ENCODE results near the gene IFT57. TPM values are rescaled to one million over a fixed set of nuclear protein-coding genes. Genes with fewer than 3 reads are reported as not detected.
A peak's percentile ranks its signal among the peaks of the same experiment; 100 is the strongest.
"Not testable (repeated sequence)": the region's sequence is repeated elsewhere in the genome, so short reads cannot be mapped to it uniquely, and the experiment has no call there.

Gene IFT57, protein sequence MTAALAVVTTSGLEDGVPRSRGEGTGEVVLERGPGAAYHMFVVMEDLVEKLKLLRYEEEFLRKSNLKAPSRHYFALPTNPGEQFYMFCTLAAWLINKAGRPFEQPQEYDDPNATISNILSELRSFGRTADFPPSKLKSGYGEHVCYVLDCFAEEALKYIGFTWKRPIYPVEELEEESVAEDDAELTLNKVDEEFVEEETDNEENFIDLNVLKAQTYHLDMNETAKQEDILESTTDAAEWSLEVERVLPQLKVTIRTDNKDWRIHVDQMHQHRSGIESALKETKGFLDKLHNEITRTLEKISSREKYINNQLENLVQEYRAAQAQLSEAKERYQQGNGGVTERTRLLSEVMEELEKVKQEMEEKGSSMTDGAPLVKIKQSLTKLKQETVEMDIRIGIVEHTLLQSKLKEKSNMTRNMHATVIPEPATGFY
- polyA plus RNA-seq, result 10 to 100 TPM; 18.1 to 38.6 (median 22.1) TPM

DNA sequence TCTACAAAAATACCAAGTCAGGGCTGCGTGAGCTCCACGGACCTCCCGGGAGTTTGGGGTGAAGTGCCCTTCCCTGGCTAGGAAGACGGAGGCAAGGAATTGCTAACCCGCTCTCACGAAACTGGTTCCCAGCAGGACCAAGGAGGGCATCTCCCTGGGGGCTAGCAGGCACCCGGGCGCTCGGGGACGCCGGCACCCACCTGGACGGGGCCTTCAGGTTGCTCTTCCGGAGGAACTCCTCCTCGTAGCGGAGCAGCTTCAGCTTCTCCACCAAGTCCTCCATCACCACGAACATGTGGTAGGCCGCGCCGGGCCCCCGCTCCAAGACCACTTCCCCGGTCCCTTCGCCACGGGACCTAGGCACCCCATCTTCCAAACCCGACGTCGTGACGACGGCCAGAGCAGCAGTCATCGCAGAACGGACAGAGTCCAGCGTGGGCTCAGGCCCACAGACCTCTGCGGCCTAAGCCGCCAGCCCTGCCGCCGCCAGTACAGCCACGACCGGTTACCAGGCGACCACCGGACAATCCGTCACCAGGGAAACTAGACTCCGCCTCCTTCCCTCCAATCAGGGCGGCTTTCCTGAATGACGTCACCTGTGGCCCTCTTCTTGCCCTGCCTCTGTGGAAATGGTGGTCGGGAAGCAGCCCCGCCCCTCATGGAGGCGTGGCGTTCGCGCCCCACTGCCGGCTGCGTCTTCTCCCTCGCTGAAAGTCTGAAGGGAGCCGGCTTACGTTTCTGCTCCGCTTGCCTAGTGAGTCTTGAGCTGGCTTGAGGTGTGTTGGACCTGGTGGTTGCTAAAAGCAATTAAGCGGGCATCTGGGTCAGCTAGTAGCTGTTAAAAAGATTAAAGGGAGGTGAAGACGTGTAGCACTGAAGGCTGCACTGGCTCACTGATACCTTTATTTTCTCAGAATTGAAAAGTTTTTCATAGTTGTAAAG is at the start of gene IFT57:
Gene IFT57, minus strand, starts transcription at position 514 of the 942 bp plus-strand sequence. Its CDS starts 102 bp downstream, at position 412.
- 0 to 1% (median 0%) methylated on average over 57 of the region's 57 CpGs for WGBS, 3 donors
- H3K27ac ChIP-seq (ENCODE audit: low read depth, low read length), result peak within 1 kb of the TSS; percentile 34

- 44 to 83% (median 59%) methylated on average over 2 of the region's 2 CpGs for WGBS, 3 donors
- no peak overlapping the region for H3K27ac ChIP-seq (ENCODE audit: low read depth, low read length)
Observed at GRCh38 chr3:108271626-108272025, 49.4 kb upstream of the IFT57 start.

GRCh38 chr3:108268235-108268634 is 46.0 kb upstream of the IFT57 start:
- not testable (repeated sequence) for H3K27ac ChIP-seq (ENCODE audit: low read depth, low read length)
- WGBS, 3 donors, result 95 to 97% (median 96%) methylated on average over 3 of the region's 3 CpGs

DNA sequence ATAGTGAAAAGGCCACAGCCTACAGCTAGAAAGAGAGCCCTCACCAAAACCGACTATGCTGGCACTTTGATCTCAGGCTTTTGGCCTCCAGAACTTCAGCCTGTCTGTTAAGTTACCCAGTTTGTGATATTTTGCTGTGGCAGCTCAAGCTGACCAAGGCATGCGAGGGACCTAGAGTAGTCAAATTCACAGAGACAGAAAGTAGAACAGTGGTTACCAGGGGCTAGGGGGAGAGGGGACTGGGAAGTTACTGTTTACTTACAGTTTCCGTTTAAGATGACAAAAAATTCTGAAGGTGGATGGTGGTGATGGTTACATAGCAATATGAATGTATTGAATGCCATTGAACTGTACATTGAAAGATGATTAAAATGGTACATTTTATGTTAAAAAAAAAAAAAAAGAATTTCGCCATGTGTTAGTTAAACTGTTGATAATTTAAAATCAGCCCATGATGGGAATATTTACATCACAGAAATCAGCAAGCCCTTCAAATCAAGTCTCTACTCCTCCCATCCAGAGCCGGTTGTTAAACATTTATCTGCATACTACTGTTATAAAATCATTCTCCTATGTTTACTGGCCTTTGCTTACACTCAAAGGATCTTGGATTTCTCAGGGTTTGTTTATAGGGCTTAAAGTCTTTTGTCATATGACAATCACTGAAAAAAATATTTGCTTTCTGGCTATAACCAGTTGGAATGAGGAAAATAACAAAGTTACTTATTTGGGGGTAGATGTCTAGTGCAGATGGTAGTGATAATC is 42.5 kb upstream of the IFT57 start:
- H3K27ac ChIP-seq (ENCODE audit: low read depth, low read length), result not testable (repeated sequence)
- WGBS, 3 donors, result 77 to 86% (median 86%) methylated on average over 5 of the region's 5 CpGs

DNA sequence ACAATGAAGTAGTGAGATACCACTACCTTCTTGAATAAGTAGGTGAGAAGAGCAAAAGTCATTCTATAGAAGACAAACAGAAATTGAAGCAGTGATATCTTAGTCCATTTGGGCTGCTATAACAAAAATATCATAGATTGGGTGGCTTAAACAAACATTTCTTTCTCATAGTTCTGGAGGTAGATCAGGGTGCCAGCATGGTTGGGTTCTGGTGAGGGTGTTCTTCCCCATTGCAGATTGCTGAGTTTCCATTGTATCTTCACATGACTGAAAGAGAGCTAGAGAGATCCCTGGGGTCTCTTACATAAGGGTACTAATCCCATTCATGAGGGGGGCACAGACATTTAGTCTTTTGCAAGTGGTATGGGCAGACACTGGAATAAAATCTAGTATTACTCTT is 32.9 kb upstream of the IFT57 start:
- no peak overlapping the region for H3K27ac ChIP-seq (ENCODE audit: low read depth, low read length)

- WGBS, 3 donors, result 86 to 100% (median 94%) methylated on average over 1 of the region's 1 CpG
- H3K27ac ChIP-seq (ENCODE audit: low read depth, low read length), result no peak overlapping the region
Observed at GRCh38 chr3:108251844-108252243, 29.6 kb upstream of the IFT57 start.

- no peak overlapping the region for H3K27ac ChIP-seq (ENCODE audit: low read depth, low read length)
- WGBS, 3 donors, result 40 to 88% (median 88%) methylated on average over 4 of the region's 4 CpGs
Observed at GRCh38 chr3:108251265-108251664, 29.0 kb upstream of the IFT57 start.

- 82 to 89% (median 89%) methylated on average over 2 of the region's 2 CpGs for WGBS, 3 donors
- H3K27ac ChIP-seq (ENCODE audit: low read depth, low read length), result no peak overlapping the region
Observed at GRCh38 chr3:108250626-108251025, 28.4 kb upstream of the IFT57 start.

GRCh38 chr3:108243243-108243642 is 21.0 kb upstream of the IFT57 start:
- no peak overlapping the region for H3K27ac ChIP-seq (ENCODE audit: low read depth, low read length)
- 90 to 94% (median 91%) methylated on average over 2 of the region's 2 CpGs for WGBS, 3 donors

DNA sequence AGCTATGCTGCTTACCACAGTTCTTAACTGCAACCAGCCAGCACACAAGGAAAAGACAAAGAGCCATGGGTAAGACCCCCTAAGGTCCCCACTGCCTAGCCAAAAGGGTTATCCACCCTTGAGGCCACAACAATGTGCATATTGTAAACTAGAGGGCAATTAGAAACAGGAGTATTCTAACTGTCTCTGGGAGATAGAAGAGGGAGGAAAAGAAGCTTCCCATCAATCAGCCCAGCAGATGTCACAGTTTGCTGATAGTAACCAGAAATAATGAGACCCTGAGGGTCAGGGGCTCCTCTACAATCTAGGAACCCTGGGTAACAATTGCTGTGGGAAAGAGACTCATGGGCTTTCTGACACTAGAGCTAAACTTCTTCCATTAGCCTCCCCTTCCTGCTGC is 20.6 kb upstream of the IFT57 start:
- H3K27ac ChIP-seq (ENCODE audit: low read depth, low read length), result no peak overlapping the region

GRCh38 chr3:108241721-108242120 is 19.5 kb upstream of the IFT57 start:
- H3K27ac ChIP-seq (ENCODE audit: low read depth, low read length), result no peak overlapping the region
- 78 to 90% (median 86%) methylated on average over 6 of the region's 6 CpGs for WGBS, 3 donors

DNA sequence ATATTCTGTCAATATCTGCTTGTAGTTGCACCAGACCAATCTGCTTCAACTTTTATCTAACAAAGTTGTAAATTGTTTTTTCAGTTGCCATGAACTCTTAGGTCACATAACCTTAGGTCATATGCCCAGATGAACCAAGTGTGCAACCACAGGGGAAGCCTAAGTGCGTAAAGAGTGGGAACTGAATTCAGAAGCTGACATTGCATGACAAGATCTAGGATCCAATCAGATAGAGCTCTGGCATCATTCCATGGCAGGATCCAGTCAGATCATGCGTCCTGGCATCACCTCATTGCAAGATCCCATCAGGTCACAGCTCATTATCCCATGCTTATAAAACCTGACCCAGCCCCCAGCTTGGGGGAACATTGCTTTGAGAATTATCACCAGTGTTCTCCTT is 18.9 kb upstream of the IFT57 start:
- 75 to 92% (median 89%) methylated on average over 2 of the region's 2 CpGs for WGBS, 3 donors
- no peak overlapping the region for H3K27ac ChIP-seq (ENCODE audit: low read depth, low read length)

DNA sequence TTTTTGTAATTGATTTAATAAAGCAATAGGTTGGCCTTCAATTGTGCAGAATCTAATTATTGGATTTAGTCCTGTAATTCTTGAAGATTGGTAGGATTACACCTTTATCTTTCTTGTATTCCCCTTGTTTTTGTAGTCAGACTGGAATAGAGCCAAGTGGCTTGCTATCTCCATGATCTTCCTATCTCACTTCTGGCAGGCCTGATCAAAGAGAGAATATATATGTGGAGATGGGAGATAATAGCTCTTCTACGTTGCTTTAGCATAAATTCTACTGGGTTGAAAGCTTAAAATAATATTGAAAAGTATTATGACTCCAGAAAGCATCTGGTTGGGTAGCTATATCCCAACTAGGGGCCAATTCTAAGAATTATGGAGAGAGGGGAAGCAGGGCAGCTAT is 16.9 kb upstream of the IFT57 start:
- WGBS, 3 donors, result 51 to 62% (median 60%) methylated on average over 1 of the region's 1 CpG

DNA sequence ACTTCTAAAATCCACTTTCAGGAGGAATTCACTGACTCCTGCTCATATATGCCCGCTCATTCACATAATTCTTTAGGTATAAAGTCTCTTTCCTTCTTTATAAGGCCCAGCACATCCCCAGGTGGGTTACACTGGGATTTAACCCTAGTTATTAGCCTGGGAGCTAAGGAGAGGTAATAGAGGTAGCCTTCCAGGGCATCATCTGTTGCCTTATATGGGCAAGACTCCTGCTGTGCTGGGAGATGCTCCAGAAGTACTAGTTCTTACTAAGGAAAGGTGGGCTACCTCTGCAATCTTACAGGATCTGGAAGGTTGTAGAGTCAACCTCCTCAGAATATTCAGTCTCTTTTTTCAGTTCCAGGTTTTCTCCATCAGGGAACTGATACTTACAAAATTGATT is 13.1 kb upstream of the IFT57 start:
- H3K27ac ChIP-seq (ENCODE audit: low read depth, low read length), result no peak overlapping the region
- WGBS, 3 donors, result 94 to 98% (median 97%) methylated on average over 1 of the region's 1 CpG

More for the DNA sequence above, 16.9 kb upstream of the IFT57 start:
- no peak overlapping the region for H3K27ac ChIP-seq (ENCODE audit: low read depth, low read length)

- H3K27ac ChIP-seq (ENCODE audit: low read depth, low read length), result no peak overlapping the region
- WGBS, 3 donors, result 89 to 100% (median 96%) methylated on average over 1 of the region's 1 CpG
Observed at GRCh38 chr3:108234387-108234957, 12.2 kb upstream of the IFT57 start.

DNA sequence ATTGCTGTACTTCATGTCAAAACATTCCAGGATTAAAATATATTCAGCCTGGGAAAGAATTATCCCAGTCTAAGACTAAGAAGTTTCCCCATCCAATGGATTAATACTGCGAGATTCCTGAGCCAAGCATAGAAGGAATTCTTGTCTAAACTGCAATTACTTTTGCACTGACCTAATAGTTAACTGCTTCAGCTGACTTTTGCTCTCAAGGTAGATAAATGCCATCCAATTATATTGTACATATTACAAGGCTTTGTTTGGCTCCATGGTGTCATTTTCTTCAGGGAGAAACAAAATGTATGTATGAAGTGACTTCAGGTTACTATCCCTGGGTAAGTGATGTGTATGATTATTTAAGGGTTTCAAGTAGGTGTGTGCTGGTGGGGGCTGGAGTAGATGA is 6.1 kb upstream of the IFT57 start:
- WGBS, 3 donors, result 84 to 96% (median 94%) methylated on average over 1 of the region's 1 CpG
- H3K27ac ChIP-seq (ENCODE audit: low read depth, low read length), result no peak overlapping the region

DNA sequence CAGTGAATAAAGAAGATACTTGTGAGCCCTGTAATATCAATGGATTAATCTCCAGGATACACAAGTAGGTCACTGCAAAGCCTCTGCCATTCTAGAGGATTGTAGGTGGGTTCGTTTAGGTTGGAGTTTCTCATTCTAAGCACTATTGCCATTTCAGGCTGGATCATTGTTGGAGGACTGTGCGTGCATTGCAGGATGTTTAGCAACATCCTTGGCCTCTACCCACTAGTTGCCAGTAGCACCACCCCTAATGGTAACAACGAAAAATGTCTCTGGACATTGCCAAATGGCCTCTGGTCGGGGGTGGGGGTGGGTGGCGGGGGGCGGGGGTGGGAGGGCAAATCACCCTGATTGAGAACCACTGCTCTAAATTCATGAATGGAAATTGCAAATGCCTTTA is 4.9 kb upstream of the IFT57 start:
- 50 to 90% (median 59%) methylated on average over 6 of the region's 6 CpGs for WGBS, 3 donors
- H3K27ac ChIP-seq (ENCODE audit: low read depth, low read length), result no peak overlapping the region

GRCh38 chr3:108225221-108225620 is 3.0 kb upstream of the IFT57 start:
- 94 to 97% (median 94%) methylated on average over 1 of the region's 1 CpG for WGBS, 3 donors

More at GRCh38 chr3:108225221-108225620, 3.0 kb upstream of the IFT57 start:
- H3K27ac ChIP-seq (ENCODE audit: low read depth, low read length), result no peak overlapping the region

Measured in adipose tissue (tissue), 3 donors.